ENCODE data around the gene RRAS2. TPM values are rescaled to one million over a fixed set of nuclear protein-coding genes. Genes with fewer than 3 reads are reported as not detected.

Gene RRAS2
- total RNA-seq, 1 donor from 2014 or later, result 150 TPM

DNA sequence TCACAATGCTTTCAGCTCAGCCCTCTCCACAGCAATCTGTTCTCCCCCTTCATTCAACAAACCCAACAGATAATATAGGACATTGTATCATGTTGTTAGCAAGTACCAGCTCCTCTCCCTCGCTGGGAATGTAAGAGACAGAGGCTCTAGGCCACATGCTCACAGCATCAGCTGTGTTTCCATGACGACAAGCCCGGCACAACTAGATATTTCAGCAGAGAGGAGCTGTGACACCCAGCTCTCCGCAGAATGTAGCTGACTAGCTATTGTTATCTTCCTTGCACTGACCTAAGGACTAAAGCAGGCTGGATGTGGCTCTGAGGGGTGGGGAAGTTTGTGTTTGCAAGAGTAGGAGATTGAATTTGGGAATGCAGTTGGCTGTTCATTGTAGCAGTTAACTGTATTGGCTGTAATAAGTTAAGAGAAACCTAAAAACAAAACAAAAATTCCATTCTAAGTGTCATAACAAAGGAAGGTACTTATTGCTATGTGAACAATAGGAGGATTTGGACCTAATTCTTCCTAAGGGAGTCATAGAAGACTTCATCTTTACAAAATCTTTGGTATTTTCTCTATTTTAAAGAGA is 28.0 kb upstream of the RRAS2 start:
- Histone ChIP-seq H3K9ac (ENCODE audit: low read length) (peak overlapping the region; percentile 35), H3K9me3 (ENCODE audit: insufficient read depth, low read depth, low read length) (no peaks in the 10 kb centered on the region), H3K4me2 (ENCODE audit: low read length) (peak overlapping the region; percentile 23), H3K4me1 (ENCODE audit: insufficient read depth, low read length) (no peaks in the 10 kb centered on the region), H2AFZ (ENCODE audit: low read depth, low read length) (peak overlapping the region; percentile 48), H3K27ac (ENCODE audit: low read depth, low read length) (no peak overlapping the region), H3K27me3 (ENCODE audit: insufficient read depth, low read length) (no peaks in the 10 kb centered on the region), H3K79me2 (ENCODE audit: insufficient read depth, low read length) (no peaks in the 10 kb centered on the region), H3K4me3 (ENCODE audit: insufficient read depth, low read depth, low read length) (no peak overlapping the region), H4K20me1 (ENCODE audit: insufficient read depth, low read length) (no peaks in the 10 kb centered on the region), H3K36me3 (ENCODE audit: insufficient read depth, low read length) (no peaks in the 10 kb centered on the region)
- H3K9me3 Mint-ChIP-seq (ENCODE audit: unreplicated experiment), result no peaks in the 10 kb centered on the region
- peaks cover 3% of the 10 kb centered on the region for H3K36me3 Mint-ChIP-seq (ENCODE audit: low read depth, unreplicated experiment)
- peaks cover 14% of the 10 kb centered on the region for H3K4me1 Mint-ChIP-seq (ENCODE audit: low read depth, unreplicated experiment)
- no peak overlapping the region for H3K4me3 Mint-ChIP-seq (ENCODE audit: unreplicated experiment)
- peak overlapping the region; percentile 79 for H3K27ac Mint-ChIP-seq (ENCODE audit: unreplicated experiment)
- H3K27me3 Mint-ChIP-seq (ENCODE audit: low read depth, unreplicated experiment), result peaks cover 20% of the 10 kb centered on the region
- TF ChIP-seq, protein P1, sequence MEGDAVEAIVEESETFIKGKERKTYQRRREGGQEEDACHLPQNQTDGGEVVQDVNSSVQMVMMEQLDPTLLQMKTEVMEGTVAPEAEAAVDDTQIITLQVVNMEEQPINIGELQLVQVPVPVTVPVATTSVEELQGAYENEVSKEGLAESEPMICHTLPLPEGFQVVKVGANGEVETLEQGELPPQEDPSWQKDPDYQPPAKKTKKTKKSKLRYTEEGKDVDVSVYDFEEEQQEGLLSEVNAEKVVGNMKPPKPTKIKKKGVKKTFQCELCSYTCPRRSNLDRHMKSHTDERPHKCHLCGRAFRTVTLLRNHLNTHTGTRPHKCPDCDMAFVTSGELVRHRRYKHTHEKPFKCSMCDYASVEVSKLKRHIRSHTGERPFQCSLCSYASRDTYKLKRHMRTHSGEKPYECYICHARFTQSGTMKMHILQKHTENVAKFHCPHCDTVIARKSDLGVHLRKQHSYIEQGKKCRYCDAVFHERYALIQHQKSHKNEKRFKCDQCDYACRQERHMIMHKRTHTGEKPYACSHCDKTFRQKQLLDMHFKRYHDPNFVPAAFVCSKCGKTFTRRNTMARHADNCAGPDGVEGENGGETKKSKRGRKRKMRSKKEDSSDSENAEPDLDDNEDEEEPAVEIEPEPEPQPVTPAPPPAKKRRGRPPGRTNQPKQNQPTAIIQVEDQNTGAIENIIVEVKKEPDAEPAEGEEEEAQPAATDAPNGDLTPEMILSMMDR (IDR thresholded peaks at IDR 0.05; ENCODE audit: insufficient read depth, low read depth, low read length), result no peak
- no peak for TF ChIP-seq EZH2 (IDR thresholded peaks at IDR 0.05; ENCODE audit: insufficient read depth, low read length)
- FAIRE-seq (peak; percentile 64), DNase-seq (ENCODE audit: low read depth) (peak; percentile 78)

DNA sequence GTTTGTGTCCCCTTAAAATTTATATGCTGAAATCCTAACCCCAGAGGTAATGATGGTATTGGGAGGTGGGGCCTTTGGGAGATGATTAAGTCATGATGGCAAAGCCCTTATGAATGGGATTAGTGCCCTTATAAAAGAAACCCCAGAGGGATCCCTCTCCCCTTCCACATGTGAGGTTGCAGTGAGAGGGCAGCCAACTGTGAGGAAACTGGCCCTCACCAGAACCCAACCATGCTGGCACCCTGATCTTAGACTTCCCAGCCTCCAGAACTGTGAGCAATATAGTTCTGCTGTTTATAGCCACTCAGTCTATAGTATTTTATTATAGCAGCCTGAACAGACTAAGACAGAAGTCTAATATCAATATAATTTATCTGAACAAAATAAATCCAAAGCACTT is 27.1 kb upstream of the RRAS2 start:
- TF ChIP-seq, protein P1 (IDR thresholded peaks at IDR 0.05; ENCODE audit: insufficient read depth, low read depth, low read length), result no peak
- no peak for TF ChIP-seq EZH2 (IDR thresholded peaks at IDR 0.05; ENCODE audit: insufficient read depth, low read length)
- no peak overlapping the region for H3K27ac ChIP-seq (ENCODE audit: low read depth, low read length)

DNA sequence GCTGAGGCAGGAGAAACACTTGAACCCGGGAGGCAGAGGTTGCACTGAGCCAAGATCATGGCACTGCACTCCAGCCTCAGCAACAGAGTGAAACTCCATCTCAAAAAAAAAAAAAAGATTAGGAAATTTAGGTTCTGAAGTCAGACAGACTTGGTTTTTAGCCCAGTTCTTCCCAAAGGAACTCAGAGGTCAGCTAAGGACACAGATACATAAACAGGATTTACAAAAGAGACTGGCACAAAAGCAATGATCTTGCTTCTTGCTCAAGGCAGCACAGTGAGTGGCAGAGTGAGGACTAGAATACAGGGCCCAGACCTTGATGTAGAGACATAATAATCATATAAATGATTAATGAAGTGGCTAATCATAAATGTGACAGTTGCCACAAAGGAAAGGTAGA is 25.4 kb upstream of the RRAS2 start:
- Mint-ChIP-seq H3K4me1 (ENCODE audit: low read depth, unreplicated experiment) (peaks cover 14% of the 10 kb centered on the region), H3K27me3 (ENCODE audit: low read depth, unreplicated experiment) (peaks cover 27% of the 10 kb centered on the region), H3K9me3 (ENCODE audit: unreplicated experiment) (no peaks in the 10 kb centered on the region), H3K36me3 (ENCODE audit: low read depth, unreplicated experiment) (peaks cover 3% of the 10 kb centered on the region), H3K27ac (ENCODE audit: unreplicated experiment) (no peak overlapping the region), H3K4me3 (ENCODE audit: unreplicated experiment) (no peak overlapping the region)
- Histone ChIP-seq H3K9me3 (ENCODE audit: insufficient read depth, low read depth, low read length) (no peaks in the 10 kb centered on the region), H4K20me1 (ENCODE audit: insufficient read depth, low read length) (no peaks in the 10 kb centered on the region), H3K4me3 (ENCODE audit: insufficient read depth, low read depth, low read length) (no peak overlapping the region), H3K36me3 (ENCODE audit: insufficient read depth, low read length) (no peaks in the 10 kb centered on the region), H3K9ac (ENCODE audit: low read length) (no peak overlapping the region), H3K4me2 (ENCODE audit: low read length) (no peak overlapping the region), H3K27ac (ENCODE audit: low read depth, low read length) (no peak overlapping the region), H2AFZ (ENCODE audit: low read depth, low read length) (no peak overlapping the region), H3K4me1 (ENCODE audit: insufficient read depth, low read length) (no peaks in the 10 kb centered on the region), H3K27me3 (ENCODE audit: insufficient read depth, low read length) (no peaks in the 10 kb centered on the region), H3K79me2 (ENCODE audit: insufficient read depth, low read length) (no peaks in the 10 kb centered on the region)
- TF ChIP-seq EZH2 (IDR thresholded peaks at IDR 0.05; ENCODE audit: insufficient read depth, low read length), result no peak
- TF ChIP-seq, protein P1 (IDR thresholded peaks at IDR 0.05; ENCODE audit: insufficient read depth, low read depth, low read length), result no peak
- no peak for DNase-seq (ENCODE audit: low read depth)
- no peak for FAIRE-seq

More for the DNA sequence above, 27.1 kb upstream of the RRAS2 start:
- H3K4me3 ChIP-seq (ENCODE audit: insufficient read depth, low read depth, low read length), result no peak overlapping the region
- no peaks in the 10 kb centered on the region for H4K20me1 ChIP-seq (ENCODE audit: insufficient read depth, low read length)
- H3K4me1 ChIP-seq (ENCODE audit: insufficient read depth, low read length), result no peaks in the 10 kb centered on the region
- no peak overlapping the region for H2AFZ ChIP-seq (ENCODE audit: low read depth, low read length)
- Mint-ChIP-seq H3K4me1 (ENCODE audit: low read depth, unreplicated experiment) (peaks cover 14% of the 10 kb centered on the region), H3K9me3 (ENCODE audit: unreplicated experiment) (no peaks in the 10 kb centered on the region), H3K27ac (ENCODE audit: unreplicated experiment) (no peak overlapping the region), H3K4me3 (ENCODE audit: unreplicated experiment) (no peak overlapping the region), H3K36me3 (ENCODE audit: low read depth, unreplicated experiment) (peaks cover 3% of the 10 kb centered on the region), H3K27me3 (ENCODE audit: low read depth, unreplicated experiment) (peaks cover 23% of the 10 kb centered on the region)
- no peak for DNase-seq (ENCODE audit: low read depth)
- FAIRE-seq, result no peak
- no peaks in the 10 kb centered on the region for H3K36me3 ChIP-seq (ENCODE audit: insufficient read depth, low read length)
- H3K27me3 ChIP-seq (ENCODE audit: insufficient read depth, low read length), result no peaks in the 10 kb centered on the region
- no peaks in the 10 kb centered on the region for H3K9me3 ChIP-seq (ENCODE audit: insufficient read depth, low read depth, low read length)
- no peak overlapping the region for H3K9ac ChIP-seq (ENCODE audit: low read length)
- H3K79me2 ChIP-seq (ENCODE audit: insufficient read depth, low read length), result no peaks in the 10 kb centered on the region
- no peak overlapping the region for H3K4me2 ChIP-seq (ENCODE audit: low read length)

Measured in astrocyte (in vitro differentiated cells and primary cell).